Fibroblast of villous mesenchyme (primary cell): Measurements from ENCODE around the gene CAMK1D. TPM values are rescaled to one million over a fixed set of nuclear protein-coding genes. Genes with fewer than 3 reads are reported as not detected.
"Not testable (repeated sequence)": the region's sequence is repeated elsewhere in the genome, so short reads cannot be mapped to it uniquely, and the experiment has no call there.

Experiments used
- DNase-seq: peaks from one replicate; pipeline ENCODE4 v3.0.0-alpha.2; 2010; ENCODE audit warnings: low read depth
- H3K4me3 ChIP-seq: 2 replicates; pipeline ENCODE4 v1.5.1; 2011; ENCODE audit warnings: low read depth, mild to moderate bottlenecking, low read length
- CTCF ChIP-seq: IDR thresholded peaks from 2 replicates; pipeline ENCODE4 v1.5.1; 2012; ENCODE audit warnings: low read depth, mild to moderate bottlenecking, low read length; ENCODE audit not compliant: insufficient read depth
- total RNA-seq: library from RNA; depleted of rRNA; stranded (reverse); fragments of >200 nt; gene quantifications from 2 replicates; pipeline ENCODE4 v1.2.3, GENCODE V29; 2012

The CAMK1D gene
- total RNA-seq, 1 donor = 1.3 TPM

- DNase-seq = no peak
- no peak overlapping the region for H3K4me3 ChIP-seq
- TF ChIP-seq CTCF = no peak
Measured at GRCh38 chr10:12435348-12435747, 86.0 kb downstream of the CAMK1D start.

GRCh38 chr10:12438919-12439692, 89.8 kb downstream of the CAMK1D start:
- TF ChIP-seq CTCF = no peak
- no peak overlapping the region for H3K4me3 ChIP-seq
- DNase-seq = no peak

GRCh38 chr10:12439767-12440166, 90.4 kb downstream of the CAMK1D start:
- H3K4me3 ChIP-seq, DNase-seq: not testable (repeated sequence)

GRCh38 chr10:12443026-12443425, 93.7 kb downstream of the CAMK1D start:
- no peak overlapping the region for H3K4me3 ChIP-seq
- no peak for DNase-seq
- TF ChIP-seq CTCF = no peak

DNA sequence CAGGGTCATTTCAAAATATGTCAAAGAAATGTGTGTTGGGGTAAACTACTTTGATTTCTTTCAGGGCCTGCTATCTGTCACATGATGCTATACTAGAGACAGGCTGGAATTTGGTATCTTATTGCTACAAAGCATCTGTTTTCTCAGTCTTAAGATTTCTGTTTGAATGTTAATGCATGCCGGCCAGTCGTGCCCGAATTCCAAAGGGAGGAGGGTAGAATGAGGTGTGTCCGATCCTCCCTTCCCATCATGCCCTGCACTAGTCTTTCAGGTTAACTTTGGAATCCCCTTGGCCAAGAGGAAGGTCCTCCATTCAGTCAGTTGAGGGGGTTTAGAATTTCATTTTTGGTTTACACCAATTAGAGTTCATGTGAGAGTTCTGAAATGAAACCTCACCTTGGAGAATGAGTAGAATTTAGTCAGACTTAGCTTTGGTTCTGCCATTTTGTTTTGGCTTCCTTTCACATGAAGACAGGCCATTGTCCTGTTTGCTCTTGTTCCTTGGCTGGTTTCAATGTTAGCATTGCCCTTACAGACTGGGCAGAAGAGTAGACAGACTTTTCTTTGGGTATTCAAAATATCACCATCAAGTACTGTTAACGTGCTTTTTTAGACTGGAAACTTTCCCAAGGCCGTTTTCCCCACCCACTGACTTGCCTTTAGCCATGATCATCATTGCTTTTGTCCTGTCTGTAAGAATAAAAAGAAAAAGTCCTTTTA, 95.8 kb downstream of the CAMK1D start:
- no peak overlapping the region for H3K4me3 ChIP-seq
- no peak for TF ChIP-seq CTCF
- no peak for DNase-seq

DNA sequence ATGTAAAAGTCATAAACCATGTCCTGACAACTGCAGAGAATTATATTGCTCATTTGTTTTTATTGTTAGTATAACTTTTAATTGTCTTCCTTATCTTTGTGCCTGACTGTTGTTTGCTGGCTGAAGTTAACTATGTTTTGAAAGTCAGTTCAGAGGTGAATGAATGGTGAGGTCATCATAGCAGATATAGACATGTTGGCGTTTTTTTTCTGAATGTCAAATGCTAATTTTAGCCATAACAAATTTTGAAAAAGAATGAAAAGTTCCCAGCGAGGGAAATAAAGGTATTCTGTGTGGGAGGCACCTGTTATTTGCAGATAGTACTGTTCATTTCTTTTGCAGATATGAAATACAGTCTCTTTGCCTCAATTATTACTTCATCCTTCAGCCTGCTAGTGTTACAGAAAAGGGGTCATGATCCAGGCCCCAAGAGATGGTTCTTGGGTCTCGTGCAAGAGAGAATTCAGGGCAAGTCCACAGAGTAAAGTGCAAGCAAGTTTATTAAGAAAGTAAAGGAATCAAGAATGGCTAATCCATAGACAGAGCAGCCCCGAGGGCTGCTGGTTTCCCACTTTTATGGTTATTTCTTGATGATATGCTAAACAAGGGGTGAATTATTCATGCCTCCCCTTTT, 96.5 kb downstream of the CAMK1D start:
- no peak for TF ChIP-seq CTCF
- DNase-seq = no peak
- no peak overlapping the region for H3K4me3 ChIP-seq

- no peak for DNase-seq
- H3K4me3 ChIP-seq = no peak overlapping the region
- TF ChIP-seq CTCF = no peak
Measured at GRCh38 chr10:12448340-12448728, 99.0 kb downstream of the CAMK1D start.
